HL-60/S4 treated with retinoic acid at 250 ng/mL for 4 days and 3 days (cell line): ENCODE results near the gene MERTK.
"Not testable (repeated sequence)": the region's sequence is repeated elsewhere in the genome, so short reads cannot be mapped to it uniquely, and the experiment has no call there.

Experiments used
- in situ Hi-C: fragments of 300-500 bp; cut with MboI; formaldehyde crosslinking; loops from 2 replicates; pipeline ENCODE4 v1.7.0; 2022; ENCODE audit warnings: low sequenced_read_pairs

Gene MERTK

DNA sequence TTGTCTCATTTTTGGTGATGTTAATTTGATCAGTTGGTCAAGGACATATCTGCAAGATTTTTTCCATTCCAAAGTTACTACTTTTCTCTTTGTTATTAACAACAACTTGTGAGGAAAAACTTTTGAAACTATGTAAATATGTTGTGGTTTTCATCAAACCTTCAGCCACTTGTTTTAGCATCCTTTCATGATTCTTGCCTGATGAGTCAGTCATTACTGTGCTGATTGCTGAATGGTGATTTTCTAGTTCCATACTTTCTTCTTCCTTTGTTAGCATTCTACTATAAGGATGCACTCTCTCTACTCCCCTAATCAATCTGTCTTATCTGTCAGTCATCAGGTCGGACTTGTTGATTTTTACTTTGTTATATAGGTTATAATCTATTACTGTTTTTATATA, 167.6 kb downstream of the MERTK start:
- in situ Hi-C loops: no loop called here

DNA sequence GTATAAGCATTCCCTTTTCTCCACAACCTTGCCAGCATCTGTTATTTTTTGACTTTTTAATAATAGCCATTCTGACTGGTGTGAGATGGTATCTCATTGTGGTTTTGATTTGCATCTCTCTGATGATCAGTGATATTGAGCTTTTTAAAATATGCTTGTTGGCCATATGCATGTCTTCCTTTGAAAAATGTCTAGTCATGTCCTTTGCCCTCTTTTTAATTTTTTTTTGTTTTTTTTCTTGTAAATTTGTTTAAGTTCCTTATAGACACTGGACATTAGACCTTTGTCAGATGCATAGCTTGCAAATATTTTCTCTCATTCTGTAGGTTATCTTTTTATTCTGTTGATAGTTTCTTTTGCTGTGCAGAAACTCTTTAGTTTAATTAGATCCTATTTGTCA, 171.4 kb downstream of the MERTK start:
- in situ Hi-C loops: not testable (repeated sequence)

DNA sequence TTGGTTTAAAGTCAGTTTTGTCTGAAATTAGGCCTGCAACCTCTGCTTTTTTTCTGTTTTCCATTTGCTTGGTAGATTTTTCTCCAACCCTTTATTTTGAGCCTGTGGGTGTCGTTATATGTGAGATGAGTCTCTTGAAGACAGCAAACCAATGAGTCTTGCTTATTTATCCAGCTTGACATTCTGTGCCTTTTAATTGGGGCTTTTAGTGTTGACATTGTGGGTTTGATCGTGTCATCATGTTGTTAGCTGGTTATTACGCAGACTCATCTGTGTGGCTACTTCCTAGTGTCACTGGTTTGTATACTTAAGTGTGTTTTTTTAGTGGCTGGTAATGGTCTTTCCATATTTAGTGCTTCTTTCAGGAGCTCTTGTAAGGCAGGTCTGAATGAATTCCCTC, 175.5 kb downstream of the MERTK start:
- in situ Hi-C loops: no loop called here

DNA sequence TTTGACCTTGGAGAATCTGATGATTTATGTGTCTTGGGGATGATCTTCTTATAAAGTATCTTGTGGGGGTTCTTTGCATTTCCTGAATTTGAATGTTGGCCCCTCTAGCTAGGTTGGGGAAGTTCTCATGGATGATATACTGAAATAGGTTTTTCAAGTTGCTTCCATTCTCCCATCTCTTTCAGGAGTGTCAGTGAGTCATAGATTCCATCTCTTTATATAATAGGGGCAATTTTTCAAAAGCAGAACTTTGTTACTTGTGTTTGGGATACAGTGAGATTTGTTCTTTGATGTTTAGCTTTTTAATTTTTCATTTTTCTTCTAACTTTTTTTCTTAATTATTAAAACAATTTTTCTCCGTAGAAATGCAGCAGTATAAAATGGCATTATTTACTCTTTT, 176.1 kb downstream of the MERTK start:
- in situ Hi-C loops: no loop called here

DNA sequence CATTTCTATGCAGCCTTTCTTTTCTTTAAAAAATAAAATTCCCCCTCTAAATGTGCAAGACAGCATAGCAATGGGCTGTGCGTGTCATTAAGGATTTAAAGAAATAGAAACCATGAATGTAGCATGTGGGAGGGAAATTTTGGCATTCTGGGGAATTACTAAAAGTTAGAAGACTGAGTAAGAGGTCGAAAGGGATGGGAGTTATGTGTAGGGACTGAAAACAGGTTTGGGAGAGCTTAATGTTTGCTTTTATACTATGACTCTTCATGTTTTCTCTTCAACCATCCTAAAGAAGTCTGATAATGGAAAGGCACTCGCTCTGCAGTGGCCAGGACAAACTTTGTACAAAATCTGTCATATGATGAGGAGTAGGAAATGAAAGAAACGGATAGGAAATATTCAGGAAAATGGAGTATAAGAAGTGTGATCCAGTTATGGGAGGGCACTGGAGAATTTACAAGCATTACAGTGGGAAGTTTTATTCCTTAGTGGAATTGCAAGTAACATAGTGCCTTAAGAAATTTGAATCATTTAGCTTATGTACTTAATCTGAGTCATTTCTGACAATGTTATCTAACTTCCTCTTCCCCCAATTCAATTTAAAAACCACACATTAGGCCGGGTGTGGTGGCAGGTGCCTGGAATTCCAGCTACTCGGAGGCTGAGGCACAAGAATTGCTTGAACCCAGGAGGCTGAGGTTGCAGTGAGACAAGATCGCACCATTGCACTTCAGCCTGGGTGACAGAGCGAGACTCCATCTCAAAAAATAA, 177.3 kb downstream of the MERTK start:
- in situ Hi-C loops: no loop called here

DNA sequence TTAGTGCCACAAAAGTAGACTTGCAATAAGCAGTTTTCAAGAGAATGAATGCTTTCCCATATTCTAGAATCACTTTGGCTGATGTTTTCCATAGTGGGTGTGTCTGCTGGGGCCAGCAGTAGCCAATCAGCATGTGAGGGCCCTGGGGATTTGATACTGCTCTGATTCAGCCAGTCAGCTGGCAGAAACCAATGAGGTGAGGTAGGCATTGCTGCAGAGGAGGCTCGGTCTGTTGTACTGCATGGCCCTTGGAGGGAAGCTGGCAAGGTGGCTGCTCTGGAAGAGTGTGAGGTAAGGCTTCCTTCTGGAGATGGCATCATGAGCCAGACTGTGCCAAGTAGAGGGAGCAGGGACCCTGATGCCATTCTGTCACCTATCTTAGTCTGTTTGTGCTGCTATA, 179.4 kb downstream of the MERTK start:
- in situ Hi-C loops: no loop called here
